DMS53 treated with DMSO at 0.1 percent for 48 hours (cell line): ENCODE measurements around the gene GTF2H4.
"Not testable (repeated sequence)": the region's sequence is repeated elsewhere in the genome, so short reads cannot be mapped to it uniquely, and the experiment has no call there.

ENCODE experiments used
- DNase-seq: peaks from one replicate; lab custom pipeline; 2025; ENCODE audit not compliant: unreplicated experiment; lab: John Stamatoyannopoulos, UW

The GTF2H4 gene

DNA sequence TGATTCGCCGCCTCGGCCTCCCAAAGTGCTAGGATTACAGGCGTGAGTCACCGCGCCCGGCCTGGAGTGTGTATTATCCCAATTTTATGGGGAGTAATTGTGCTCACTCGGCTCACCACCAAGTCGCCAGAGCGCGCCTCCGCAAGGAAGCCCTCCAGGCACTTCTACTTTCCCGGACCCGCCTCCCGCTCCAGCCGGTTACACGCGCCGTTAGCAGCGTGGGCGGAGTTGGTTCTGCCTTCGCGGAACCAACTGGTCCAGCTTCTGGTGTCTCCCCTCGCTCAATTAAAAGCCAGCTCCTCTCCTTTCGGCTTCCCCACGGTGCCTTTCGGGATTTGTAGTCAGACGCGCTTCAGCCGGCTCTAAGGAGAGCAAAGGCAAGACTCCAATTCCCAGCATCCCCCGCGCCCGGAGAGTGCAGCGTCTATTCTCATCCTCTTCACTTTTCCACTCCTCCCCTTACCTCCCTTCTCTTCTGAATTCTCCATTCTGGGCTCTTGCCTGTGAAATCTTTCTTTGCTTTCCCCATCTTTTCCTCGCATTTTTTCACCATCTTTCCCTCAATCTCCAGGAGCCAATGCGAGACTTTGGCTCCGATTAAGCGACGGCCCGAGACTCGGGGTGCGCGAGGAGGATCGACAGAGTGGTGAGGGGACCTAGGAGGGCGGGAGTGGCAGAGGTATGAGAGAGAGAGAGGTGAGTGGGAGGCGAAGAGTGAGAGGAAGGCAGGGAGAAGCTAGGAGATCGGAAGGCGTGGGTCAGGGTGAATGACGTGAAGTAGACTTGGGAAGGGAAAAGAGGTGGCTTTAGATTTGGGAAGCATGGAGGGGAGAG is at the start of gene GTF2H4:
GTF2H4 (plus strand) TSS at position 450 of the 834 bp plus-strand sequence.
- peak; percentile 98 for DNase-seq

GRCh38 chr6:30859726-30860125 is 48.3 kb upstream of the GTF2H4 start:
- not testable (repeated sequence) for DNase-seq

GRCh38 chr6:30861257-30862048 is 46.6 kb upstream of the GTF2H4 start:
- DNase-seq: no peak

GRCh38 chr6:30862156-30862875 is 45.7 kb upstream of the GTF2H4 start:
- no peak for DNase-seq

GRCh38 chr6:30864325-30864724 is 43.7 kb upstream of the GTF2H4 start:
- DNase-seq: no peak

DNA sequence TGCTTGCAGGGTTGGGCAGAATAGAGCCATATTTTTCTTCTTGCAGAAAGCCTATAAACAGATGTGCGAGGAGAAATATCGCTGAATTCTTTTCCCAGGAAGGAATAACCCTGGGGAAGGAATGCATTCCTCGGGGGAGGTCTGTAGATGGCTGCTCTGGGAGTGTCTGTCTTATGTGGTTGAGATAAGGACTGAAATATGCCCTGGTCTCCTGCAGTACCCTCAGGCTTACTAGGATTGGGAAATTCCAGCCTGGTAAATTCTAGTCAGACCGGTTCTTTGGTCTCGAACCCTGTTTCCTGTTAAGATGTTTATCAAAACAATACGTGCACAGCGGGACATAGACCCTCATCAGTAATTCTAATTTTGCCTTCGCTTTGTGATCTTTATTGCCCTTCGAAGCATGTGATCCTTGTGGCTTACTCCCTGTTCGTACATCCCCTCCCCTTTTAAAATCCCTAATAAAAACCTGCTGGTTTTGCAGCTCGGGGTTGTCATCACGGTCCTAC is 38.7 kb upstream of the GTF2H4 start:
- DNase-seq: not testable (repeated sequence)

- DNase-seq: no peak
These were observed 37.5 kb upstream of the GTF2H4 start for GRCh38 chr6:30870546-30870945.

DNA sequence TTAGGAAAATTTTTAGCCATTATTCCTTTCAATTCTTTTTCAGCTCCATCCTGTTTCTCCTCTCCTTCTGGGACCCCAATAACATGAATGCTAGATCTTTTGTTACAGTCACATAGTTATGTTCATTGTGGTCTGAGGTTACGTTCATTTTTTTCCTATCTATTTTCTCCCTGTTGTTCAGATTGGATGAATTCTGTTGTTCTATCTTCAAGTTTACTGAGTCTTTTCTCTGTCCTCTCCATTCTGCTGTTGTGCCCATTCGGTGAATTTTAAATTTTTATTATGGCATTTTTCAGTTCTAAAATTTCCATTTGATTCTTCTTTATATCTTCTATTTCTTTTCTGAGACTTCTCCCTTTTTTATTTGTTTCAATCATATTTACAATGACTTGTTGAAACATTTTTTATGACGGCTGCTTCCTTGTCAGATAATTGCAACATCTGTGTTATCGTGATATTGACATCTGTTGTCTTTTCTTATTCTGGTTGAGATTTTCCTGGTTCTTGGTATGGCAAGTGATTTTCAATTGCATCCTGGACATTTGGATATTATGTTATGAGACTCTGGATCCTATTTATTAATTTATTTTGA is 36.3 kb upstream of the GTF2H4 start:
- DNase-seq: no peak

- no peak for DNase-seq
These were observed 34.8 kb upstream of the GTF2H4 start for GRCh38 chr6:30873137-30873640.

DNA sequence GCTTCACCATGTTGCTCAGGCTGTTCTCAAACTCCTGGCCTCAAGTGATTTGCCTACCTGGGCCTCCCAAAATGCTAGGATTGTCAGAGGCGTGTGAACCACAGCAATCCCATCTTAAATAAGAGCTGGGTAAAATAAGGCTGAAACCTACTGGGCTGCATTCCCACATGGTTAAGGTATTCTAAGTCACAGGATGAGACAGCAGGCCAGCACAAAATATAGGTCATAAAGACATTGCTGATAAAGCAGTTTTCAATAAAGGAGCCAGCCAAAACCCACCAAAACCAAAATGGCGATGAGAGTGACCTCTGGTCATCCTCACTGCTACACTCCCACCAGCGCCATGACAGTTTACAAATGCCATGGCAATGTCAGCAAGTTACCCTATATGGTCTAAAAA is 34.2 kb upstream of the GTF2H4 start:
- DNase-seq: not testable (repeated sequence)

GRCh38 chr6:30875244-30876038 is 32.6 kb upstream of the GTF2H4 start:
- no peak for DNase-seq

DNA sequence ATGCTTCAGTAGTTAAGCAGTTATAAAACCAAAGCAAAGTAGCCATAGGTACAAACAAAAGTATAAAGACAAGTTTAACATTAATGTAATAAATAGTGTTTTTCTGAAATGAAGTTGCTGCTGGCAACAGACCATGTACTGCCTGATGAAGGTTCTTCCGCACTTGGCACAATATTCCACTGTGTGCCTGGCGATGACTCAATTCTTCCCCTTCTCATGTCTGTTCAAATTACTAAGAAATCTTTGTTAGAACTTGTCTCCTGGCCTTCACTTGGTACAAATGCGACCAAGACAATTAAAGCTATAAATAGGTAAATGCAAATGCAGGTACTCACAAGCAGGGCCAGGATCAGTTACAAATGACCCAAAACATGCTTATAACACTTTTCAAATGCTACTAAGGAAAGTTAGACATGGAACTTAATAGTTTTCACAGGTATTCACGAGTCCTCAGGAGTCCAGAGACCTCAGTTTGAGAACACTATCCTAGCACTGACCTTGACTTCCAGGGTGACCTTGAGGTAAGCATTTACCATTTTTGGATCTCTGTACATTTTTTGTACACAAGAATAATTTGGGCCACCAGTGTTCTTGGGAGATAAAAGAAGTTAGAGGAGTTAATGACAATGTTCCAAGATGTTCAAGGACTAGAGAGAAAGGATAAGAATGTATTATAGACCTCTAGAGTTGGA is 31.8 kb upstream of the GTF2H4 start:
- no peak for DNase-seq

- peak; percentile 71 for DNase-seq
These were observed 30.4 kb upstream of the GTF2H4 start for GRCh38 chr6:30877419-30878262.

DNA sequence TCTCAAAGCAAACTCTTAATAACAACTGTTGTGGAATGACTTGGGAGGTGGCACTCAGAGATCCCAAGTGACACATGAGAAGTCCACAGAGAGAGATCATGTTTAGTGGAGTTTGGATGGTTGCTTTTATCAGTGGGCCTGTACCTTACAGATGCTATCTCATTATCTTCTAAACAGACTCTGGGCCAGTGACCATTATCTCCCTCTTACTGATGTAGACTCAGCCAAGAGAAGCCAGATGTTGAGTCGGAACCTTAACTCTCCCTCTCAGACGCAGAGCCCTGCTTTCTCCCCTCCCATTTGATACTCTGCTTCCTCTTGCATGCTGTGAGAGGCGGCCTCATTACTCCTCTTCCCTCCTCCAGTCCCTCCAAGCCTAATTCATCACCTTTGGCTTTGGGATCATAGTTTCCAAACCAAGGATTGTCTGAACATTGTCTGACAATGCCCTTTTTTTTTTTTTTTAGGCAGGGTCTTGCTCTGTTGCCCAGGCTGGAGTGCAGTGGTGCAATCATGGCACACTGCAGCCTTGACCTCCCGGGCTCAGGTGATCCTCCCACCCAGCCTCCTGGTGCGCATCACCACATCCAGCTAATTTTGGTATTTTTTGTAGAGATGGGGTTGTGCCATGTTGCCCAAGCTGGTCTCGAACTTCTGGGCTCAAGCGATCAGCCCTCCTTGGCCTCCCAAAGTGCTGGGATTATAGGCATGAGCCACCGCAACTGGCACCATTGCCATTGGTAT is 28.2 kb upstream of the GTF2H4 start:
- no peak for DNase-seq

DNA sequence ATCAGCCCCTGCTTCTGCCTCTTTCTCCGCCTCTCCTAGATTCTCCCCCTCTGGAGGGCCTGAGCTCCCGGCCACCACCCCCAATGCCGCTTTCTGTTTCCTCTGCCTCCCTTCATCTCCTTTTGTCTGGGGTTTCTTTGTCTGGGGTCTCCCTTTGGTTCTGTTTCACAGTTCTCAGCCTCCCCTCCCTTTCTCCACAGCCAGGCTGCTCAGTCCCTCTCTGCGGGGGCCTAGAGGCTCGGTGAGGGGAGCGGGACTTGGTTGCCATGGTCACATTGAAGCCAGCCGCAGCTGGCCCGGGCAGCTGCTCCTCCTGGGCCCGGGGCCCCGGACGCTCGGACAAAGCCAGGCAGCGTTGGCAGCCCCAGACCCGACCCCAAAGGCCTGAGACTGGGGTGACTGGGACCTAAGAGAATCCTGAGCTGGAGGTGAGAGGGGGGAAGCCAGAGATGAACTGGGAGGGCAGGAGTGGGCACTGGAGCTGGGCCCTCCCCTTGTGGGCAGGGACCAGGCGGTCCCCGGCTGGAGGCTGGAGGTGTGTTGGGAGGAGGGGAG is 27.2 kb upstream of the GTF2H4 start:
- no peak for DNase-seq

- no peak for DNase-seq
These were observed 26.4 kb upstream of the GTF2H4 start for GRCh38 chr6:30881392-30882203.
